ENCODE results near the gene ADGB.
"Not testable (repeated sequence)": the region's sequence is repeated elsewhere in the genome, so short reads cannot be mapped to it uniquely, and the experiment has no call there.

- TF ChIP-seq POLR2A, CTCF (IDR thresholded peaks at IDR 0.05): not testable (repeated sequence)
Measured at GRCh38 chr6:146815511-146816462, 217.0 kb downstream of the ADGB start.
